Spleen (tissue), 11 donors: Measurements from ENCODE around the gene RBMS1. TPM values are rescaled to one million over a fixed set of nuclear protein-coding genes. Genes with fewer than 3 reads are reported as not detected.

Source experiments
- DNase-seq: peaks from one replicate; pipeline ENCODE4 v3.0.0-alpha.2; 2020
- H3K27ac ChIP-seq, 8 donors: fragments of 200-600 bp; sonication (generic) in 7 of 8; 1 replicate in 4 of 8; 2 replicates in 4 of 8; pipeline versions ENCODE4 v1.5.0 to v1.8.0; 2016 to 2021; ENCODE audit warnings: inconsistent platforms in 4 of 8, mild to moderate bottlenecking in 4 of 8, moderate library complexity in 1 of 8
- H3K27me3 ChIP-seq, 7 donors: fragments of 200-600 bp; sonication (generic) in 6 of 7; replicated peaks in 1 of 7; 1 replicate in 4 of 7; 2 replicates in 3 of 7; pipeline versions ENCODE4 v1.5.0 to v1.8.0; 2016 to 2021; ENCODE audit warnings: inconsistent platforms in 3 of 7, mild to moderate bottlenecking in 1 of 7
- H3K36me3 ChIP-seq, 6 donors: fragments of 200-600 bp; sonication (generic) in 5 of 6; 1 replicate in 4 of 6; 2 replicates in 2 of 6; pipeline versions ENCODE4 v1.5.0 to v1.8.0; 2016 to 2021; ENCODE audit warnings: inconsistent platforms in 2 of 6
- H3K4me1 ChIP-seq, 6 donors: fragments of 200-600 bp; sonication (generic) in 5 of 6; 1 replicate in 3 of 6; 2 replicates in 3 of 6; pipeline versions ENCODE4 v1.5.0 to v1.8.0; 2016 to 2021; ENCODE audit warnings: inconsistent platforms in 3 of 6
- H3K4me3 ChIP-seq, 8 donors: fragments of 200-600 bp; sonication (generic) in 7 of 8; 1 replicate in 4 of 8; 2 replicates in 4 of 8; pipeline versions ENCODE4 v1.5.0 to v1.8.0; 2016 to 2021; ENCODE audit warnings: inconsistent platforms in 4 of 8, mild to moderate bottlenecking in 4 of 8, moderate library complexity in 2 of 8
- H3K9me3 ChIP-seq, 8 donors: fragments of 200-600 bp; sonication (generic) in 7 of 8; 1 replicate in 4 of 8; 2 replicates in 4 of 8; pipeline versions ENCODE4 v1.5.0 to v1.8.0; 2016 to 2021; ENCODE audit warnings: inconsistent platforms in 4 of 8
- POLR2A ChIP-seq, 3 donors: fragments of 450-650 bp; IDR thresholded peaks; one replicate each; pipeline ENCODE4 v1.5.1; 2017; ENCODE audit warnings: antibody characterized with exemption in 3 of 3, mild to moderate bottlenecking in 1 of 3
- POLR2AphosphoS5 ChIP-seq, 3 donors: sonication (generic); formaldehyde crosslinking; IDR thresholded peaks; one replicate each; pipeline ENCODE4 v1.5.1; 2017; ENCODE audit warnings: antibody characterized with exemption in 3 of 3
- WGBS, 5 donors: extraction: QIAGEN DNeasy Blood & Tissue Kit in 3 of 5; methylation state at CpG; one replicate each; pipeline versions ENCODE4 v1.1.5 to v1.1.7; 2013 to 2018; 5-methylcytosine and 5-hydroxymethylcytosine counted together
- intact Hi-C: fragments of 100-400 bp; cut with DNase I; formaldehyde crosslinking; loops from one replicate; pipeline ENCODE4 v1.15.0; 2023; ENCODE audit warnings: low total_unique reads
- polyA plus RNA-seq, 3 donors: library from polyadenylated mRNA; stranded (reverse); fragments of 200-250 nt; gene quantifications; one replicate each; pipeline ENCODE4 v1.2.1, GENCODE V29; 2013
- total RNA-seq, 7 donors: library from RNA; depleted of rRNA in 3 of 7; stranded (reverse); fragments of >200 nt in 3 of 7; fragmentation: NEBNext Ultra II Directional in 4 of 7; extraction: Animal tissue kit (Norgen Biotek cat#: 25700) in 4 of 7; gene quantifications; one replicate each; pipeline versions ENCODE4 v1.1.0 to v1.2.1, GENCODE V29; 2016 to 2021
- TF ChIP-seq, protein P1 (sequence below), 11 experiments: fragments of 200-600 bp in 7 of 11; fragments of 450-650 bp in 4 of 11; sonication (generic) in 4 of 11; IDR thresholded peaks in 8 of 11; conservative IDR thresholded peaks in 3 of 11; 1 replicate in 7 of 11; 2 replicates in 4 of 11; pipeline versions ENCODE4 v1.4.0 to v1.8.0; 2016 to 2021; ENCODE audit warnings: antibody characterized with exemption in 11 of 11, inconsistent platforms in 4 of 11, mild to moderate bottlenecking in 1 of 11
- donor health status: healthy with polysubstance abuse.
- donor health status: DM: no; HTN: no; CAD: no; lungs with moderate emphysema.
- donor health status: DM: no; HTN: no; CAD: no.
- donor health status: Bipolar disorder and iron deficiency.
- donor health status: healthy.
- donor health status: DM: no; HTN: no; CAD: no.
- donor health status: DM: yes; HTN: yes; CAD: no.

RBMS1 gene
- total and polyA plus RNA-seq, 10 donors: 18.8 to 151 (median 118) TPM

DNA sequence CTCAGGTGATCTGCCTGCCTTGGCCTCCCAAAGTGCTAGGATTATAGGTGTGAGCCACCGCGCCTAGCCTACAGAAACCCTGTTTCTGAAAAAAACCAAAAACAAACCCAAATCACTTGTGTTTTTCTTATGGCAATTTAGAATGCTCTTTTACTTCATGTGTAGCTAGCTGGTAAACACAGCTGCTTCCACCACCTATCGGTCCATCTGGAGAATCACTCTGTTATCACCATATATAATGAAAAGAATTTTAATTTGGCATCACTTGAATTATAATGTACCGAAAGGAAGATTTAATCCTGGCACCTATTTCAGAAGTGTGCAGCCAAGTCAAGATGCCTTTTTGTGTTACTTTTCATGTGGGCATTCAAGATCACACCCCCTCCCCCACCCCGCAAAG is 207.1 kb downstream of the RBMS1 start:
- peaks cover 0 to 91% (median 41%) of the 10 kb centered on the region in 6 donors for H3K36me3 ChIP-seq
- no peaks in the 10 kb centered on the region for H3K27me3 ChIP-seq
- WGBS, 5 donors: 96 to 98% (median 98%) methylated on average over 5 of the region's 5 CpGs
- no peaks in the 10 kb centered on the region for H3K9me3 ChIP-seq
- intact Hi-C loops: no loop called here
- no peak for DNase-seq
- H3K27ac ChIP-seq: no peak overlapping the region
- H3K4me3 ChIP-seq: no peak overlapping the region
- H3K4me1 ChIP-seq: peaks cover 0 to 39% (median 6%) of the 10 kb centered on the region in 6 donors
- TF ChIP-seq, protein P1, sequence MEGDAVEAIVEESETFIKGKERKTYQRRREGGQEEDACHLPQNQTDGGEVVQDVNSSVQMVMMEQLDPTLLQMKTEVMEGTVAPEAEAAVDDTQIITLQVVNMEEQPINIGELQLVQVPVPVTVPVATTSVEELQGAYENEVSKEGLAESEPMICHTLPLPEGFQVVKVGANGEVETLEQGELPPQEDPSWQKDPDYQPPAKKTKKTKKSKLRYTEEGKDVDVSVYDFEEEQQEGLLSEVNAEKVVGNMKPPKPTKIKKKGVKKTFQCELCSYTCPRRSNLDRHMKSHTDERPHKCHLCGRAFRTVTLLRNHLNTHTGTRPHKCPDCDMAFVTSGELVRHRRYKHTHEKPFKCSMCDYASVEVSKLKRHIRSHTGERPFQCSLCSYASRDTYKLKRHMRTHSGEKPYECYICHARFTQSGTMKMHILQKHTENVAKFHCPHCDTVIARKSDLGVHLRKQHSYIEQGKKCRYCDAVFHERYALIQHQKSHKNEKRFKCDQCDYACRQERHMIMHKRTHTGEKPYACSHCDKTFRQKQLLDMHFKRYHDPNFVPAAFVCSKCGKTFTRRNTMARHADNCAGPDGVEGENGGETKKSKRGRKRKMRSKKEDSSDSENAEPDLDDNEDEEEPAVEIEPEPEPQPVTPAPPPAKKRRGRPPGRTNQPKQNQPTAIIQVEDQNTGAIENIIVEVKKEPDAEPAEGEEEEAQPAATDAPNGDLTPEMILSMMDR (IDR thresholded peaks at IDR 0.05 in 8 of 11, conservative IDR thresholded peaks at IDR 0.05 in 3 of 11): no peak
- TF ChIP-seq POLR2A (IDR thresholded peaks at IDR 0.05) (no peak), POLR2AphosphoS5 (IDR thresholded peaks at IDR 0.05) (no peak)

DNA sequence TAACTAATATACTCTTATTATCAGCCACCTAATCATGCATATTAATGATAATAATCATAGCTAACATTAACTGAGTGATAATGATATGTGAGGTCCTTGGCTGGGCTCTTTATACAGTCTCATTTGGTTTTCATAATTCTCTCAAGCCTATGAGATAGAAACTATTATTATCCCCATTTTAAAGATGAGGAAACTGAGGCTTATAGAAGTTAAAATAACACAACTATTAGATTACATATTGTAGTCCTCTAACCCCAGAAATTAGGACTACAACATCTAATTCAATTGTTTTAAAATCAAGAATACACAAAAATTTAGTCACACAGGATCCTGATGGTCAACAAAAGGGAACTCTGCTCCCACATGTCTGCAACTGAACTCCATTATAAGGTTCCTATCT is 209.9 kb downstream of the RBMS1 start:
- Histone ChIP-seq H3K4me1 (peaks cover 0 to 29% (median 14%) of the 10 kb centered on the region in 6 donors), H3K4me3 (no peak overlapping the region), H3K36me3 (peaks cover 0 to 99% (median 54%) of the 10 kb centered on the region in 6 donors), H3K27me3 (no peaks in the 10 kb centered on the region), H3K27ac (no peak overlapping the region), H3K9me3 (no peaks in the 10 kb centered on the region)
- DNase-seq: no peak
- intact Hi-C loops: no loop called here
- TF ChIP-seq POLR2AphosphoS5 (IDR thresholded peaks at IDR 0.05) (no peak), POLR2A (IDR thresholded peaks at IDR 0.05) (no peak)
- TF ChIP-seq, protein P1 (IDR thresholded peaks at IDR 0.05 in 8 of 11, conservative IDR thresholded peaks at IDR 0.05 in 3 of 11): no peak

DNA sequence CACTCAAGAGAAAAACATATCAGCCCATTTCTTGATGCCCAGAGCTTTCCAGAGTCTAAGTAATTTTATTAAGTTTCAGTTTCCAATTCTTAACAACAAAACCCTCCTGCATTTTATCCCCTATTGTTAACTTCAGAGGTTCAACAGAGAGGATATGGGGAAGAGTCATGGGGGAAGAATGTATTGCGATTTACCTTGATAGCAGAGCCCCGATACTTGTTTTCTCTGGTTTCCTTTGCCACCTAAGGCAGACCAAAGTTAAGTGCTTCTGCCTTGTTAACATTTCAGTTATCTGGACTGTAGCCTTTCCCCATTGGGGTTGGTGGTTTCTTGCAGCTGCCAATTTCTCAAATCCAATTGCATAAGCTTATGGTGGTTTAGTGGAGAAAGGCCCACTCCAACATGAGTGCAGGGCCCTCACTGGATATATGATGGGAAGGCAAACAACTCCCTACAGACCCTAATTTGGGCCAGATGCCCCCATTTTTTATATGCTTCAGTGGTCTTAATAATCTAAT is 211.5 kb downstream of the RBMS1 start:
- WGBS, 5 donors: 51 to 88% (median 78%) methylated on average over 2 of the region's 2 CpGs
- H3K4me1 ChIP-seq: peaks cover 0 to 33% (median 16%) of the 10 kb centered on the region in 6 donors
- DNase-seq: no peak
- no peaks in the 10 kb centered on the region for H3K9me3 ChIP-seq
- TF ChIP-seq POLR2A (IDR thresholded peaks at IDR 0.05) (no peak), POLR2AphosphoS5 (IDR thresholded peaks at IDR 0.05) (no peak)
- TF ChIP-seq, protein P1 (IDR thresholded peaks at IDR 0.05 in 8 of 11, conservative IDR thresholded peaks at IDR 0.05 in 3 of 11): no peak
- peak overlapping the region in 4 of 8 donors; percentile 8 to 34 (median 10) for H3K27ac ChIP-seq
- no peak overlapping the region for H3K4me3 ChIP-seq
- peaks cover 0 to 99% (median 67%) of the 10 kb centered on the region in 6 donors for H3K36me3 ChIP-seq
- intact Hi-C loops: no loop called here
- no peaks in the 10 kb centered on the region for H3K27me3 ChIP-seq

DNA sequence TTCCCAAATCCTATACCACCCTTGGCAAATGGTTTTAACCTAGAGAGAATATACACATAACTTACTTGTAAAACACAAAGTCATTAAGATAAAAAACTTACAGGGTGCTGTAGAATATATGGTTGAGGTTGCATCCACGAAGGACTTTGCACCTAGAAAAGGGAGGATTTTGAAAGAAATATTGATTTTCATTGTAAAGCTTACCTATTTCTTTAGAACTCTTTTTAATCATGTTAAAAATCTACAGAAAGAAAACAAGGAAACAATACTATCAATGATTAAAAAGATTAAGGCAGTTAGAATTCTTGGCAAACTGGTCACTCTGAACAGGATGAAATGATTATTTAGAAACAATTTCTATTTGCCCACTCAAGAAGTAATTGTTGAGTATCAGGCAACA is 212.4 kb downstream of the RBMS1 start:
- H3K27me3 ChIP-seq: no peaks in the 10 kb centered on the region
- H3K36me3 ChIP-seq: peaks cover 0 to 99% (median 71%) of the 10 kb centered on the region in 6 donors
- TF ChIP-seq POLR2A (IDR thresholded peaks at IDR 0.05) (no peak), POLR2AphosphoS5 (IDR thresholded peaks at IDR 0.05) (no peak)
- TF ChIP-seq, protein P1 (IDR thresholded peaks at IDR 0.05 in 8 of 11, conservative IDR thresholded peaks at IDR 0.05 in 3 of 11): no peak
- H3K4me1 ChIP-seq: peaks cover 0 to 33% (median 16%) of the 10 kb centered on the region in 6 donors
- WGBS, 5 donors: 86 to 93% (median 91%) methylated on average over 1 of the region's 1 CpG
- no peak for DNase-seq
- H3K4me3 ChIP-seq: no peak overlapping the region
- H3K9me3 ChIP-seq: no peaks in the 10 kb centered on the region
- H3K27ac ChIP-seq: no peak overlapping the region
- intact Hi-C loops: no loop called here
